ENCODE measurements around the gene FBXL7.

The FBXL7 gene

DNA sequence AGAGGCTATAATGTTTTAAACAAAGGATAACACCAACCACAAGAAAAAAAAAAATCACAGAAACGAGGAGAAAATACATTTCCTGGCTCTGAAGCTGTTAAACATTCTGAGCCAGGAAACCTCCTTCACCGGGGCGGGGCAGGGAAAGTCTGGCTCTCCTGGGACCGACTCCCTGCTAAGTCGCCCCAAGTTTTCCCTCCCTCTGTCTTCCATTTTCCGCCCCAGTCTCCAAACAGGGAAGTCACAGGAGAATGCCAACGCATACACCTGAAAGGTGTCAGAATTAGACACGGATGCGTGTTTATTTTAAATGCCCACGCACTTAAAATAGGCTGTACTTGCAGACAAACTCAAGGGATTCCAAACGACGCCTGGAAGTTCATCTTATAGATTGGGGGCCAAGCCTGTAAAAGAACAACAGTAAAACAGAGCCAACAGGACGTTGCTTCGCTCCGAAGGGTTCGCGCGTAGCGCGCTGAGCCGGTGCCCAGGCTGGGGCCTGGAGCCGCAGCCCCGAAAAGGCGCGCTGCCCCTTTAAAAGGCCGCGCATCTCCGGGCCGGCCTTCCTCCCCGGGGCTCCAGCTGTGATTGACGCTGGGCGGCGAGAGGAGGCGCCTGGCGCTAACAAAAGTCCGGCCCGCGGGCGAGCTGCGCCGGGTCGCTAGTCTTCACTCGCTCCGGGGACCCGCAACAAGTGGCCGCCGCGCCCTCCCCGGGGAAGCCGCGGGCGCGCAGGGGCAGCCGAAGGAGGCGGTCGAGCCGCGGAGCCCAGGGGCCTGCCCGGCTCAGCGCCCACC is at the start of gene FBXL7:
TSS of gene FBXL7 (plus strand) at position 653 of the 797 bp plus-strand sequence.
- DNase-seq = peak; percentile 87 to 92

DNA sequence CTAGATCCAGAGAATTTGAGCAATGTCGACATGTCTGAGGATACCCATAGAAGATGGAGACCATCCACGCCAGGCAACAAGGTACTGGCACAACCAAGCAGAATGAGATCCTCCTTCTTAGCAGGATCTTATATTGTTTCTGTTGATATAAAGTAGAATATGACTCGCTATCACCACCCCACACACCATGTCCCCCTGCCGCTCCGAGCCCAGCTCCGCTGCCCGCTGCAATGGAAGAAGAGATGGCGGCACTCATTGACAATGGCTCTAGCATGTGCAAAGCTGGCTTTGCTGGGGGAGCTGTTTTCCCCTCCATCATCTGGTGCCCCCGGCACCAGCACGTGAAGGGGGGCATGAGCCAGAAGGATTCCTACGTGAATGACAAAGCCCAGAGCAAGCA is 49.5 kb upstream of the FBXL7 start:
- DNase-seq = no peak

DNA sequence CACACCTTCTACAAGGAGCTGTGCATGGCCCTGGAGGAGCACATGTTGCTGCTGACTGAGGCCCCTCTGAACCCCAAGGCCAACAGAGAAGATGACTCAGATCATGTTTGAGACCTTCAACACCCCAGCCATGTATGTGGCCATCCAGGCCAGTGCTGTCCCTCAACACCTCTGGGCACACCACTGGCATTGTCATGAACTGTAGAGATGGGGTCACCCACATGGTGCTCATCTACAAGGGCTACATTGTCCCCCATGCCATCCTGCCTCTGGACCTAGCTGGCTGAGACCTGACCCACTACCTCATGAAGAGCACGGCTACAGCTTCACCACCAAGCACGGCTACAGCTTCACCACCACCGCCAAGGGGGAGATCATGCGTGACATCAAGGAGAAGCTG is 49.0 kb upstream of the FBXL7 start:
- no peak for DNase-seq

DNA sequence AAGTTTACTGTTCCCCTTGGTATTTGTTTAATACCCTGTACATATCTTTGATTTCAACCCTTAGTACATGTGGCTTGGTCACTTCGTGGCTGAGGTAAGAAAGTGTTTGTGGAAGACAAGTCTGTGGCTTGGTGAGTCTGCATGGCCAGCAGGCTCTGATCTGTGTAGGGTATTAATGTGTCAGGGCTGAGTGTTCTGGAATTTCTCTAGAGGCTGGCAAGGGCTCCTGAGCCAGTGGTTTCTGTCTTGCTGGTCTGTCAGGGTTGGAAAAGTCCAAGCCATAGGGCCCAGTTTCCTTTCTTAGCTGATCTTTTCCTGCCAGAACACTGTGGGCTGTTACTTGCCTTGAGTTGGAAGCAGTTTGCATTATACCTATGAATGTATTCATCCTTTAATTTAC is 48.0 kb upstream of the FBXL7 start:
- no peak for DNase-seq

DNA sequence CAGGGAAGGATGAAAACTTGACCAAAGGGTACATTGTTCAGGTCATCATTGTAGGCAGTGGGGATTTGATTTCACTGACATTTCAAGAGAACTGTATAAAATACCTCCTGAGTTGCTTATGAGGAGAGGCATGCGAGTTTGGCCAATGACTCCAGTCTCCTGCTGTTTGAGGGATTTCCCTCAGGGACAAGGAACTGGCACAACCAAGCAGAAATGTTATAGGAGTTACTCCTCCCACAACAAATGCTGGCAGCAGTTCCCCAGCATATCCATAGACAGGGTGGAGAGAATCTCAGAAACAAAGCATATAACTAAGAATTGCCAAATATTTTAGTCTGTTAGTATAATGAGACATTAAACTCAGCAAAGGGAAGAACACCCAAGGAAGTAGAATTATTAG is 47.2 kb upstream of the FBXL7 start:
- DNase-seq = no peak

DNA sequence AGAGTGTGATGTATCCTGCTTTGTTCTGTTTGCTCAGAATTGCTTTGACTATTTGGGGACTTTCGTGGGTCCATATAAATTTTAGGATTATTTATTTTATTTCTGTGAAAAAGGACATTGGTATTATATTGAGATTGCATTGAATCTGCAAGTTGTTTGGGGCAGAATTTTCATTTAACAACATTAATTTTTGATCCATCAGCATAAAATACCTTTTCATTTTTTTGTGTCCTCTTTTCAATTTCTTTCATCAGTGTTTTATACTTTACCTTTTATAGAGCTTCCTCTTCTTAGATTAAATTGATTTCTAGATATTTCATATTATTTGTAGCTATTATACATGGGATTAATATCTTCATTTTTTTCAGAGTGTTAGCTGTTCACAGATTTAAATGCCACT is 40.8 kb upstream of the FBXL7 start:
- DNase-seq = no peak

DNA sequence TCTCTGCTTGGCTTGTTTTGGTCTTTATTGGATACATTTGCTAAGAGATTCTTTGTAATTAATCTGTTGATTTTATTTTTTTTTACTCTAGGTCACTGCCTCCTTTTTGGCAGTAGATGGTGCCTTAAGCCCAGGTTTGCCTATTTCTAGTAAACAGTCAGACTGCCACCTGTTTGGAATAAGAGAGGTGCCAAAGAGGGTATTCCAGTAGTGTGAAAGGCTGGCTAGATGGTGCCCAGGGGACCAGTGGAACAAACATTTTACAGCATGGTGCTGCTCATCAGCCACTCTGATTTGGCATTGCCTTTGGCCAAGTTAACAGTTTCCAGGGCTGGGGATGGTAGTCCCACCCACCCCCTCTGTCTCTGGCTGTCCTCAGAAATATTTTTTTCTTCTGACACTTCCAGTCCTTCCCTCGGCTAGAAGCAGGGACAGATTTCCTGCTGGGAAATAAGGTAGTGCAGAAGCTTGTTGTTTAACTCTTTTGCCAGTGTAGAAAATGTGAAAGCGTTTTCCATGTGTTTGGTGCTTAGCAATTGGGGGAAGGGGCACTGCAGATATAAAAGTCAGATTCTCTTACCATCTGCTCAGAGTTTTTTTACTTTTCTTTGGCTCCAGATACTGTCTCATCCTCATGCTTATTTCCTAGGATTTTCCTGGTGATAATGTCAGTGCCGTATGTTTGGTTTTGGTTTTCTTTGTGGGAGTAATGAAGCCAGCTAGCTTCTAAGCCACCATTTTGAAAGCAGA is 36.6 kb upstream of the FBXL7 start:
- DNase-seq = peak; percentile 60 to 80

DNA sequence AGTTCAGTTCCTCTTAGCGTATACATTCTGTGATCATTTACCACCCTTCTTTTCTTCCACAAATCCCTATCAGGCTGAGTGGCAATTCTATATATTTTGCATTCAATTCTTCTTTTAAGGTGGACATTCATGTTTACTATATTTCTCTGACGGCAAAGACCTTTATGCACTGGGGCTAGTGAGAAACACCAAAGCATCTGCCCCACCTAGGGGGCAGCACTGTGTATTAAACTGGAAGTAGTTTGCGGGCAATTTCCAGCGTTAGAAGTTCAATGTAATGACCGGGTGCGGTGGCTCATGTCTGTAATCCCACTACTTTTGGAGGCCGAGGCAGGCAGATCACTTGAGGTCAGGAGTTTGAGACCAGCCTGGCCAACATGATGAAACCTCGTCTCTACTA is 27.9 kb upstream of the FBXL7 start:
- no peak for DNase-seq

DNA sequence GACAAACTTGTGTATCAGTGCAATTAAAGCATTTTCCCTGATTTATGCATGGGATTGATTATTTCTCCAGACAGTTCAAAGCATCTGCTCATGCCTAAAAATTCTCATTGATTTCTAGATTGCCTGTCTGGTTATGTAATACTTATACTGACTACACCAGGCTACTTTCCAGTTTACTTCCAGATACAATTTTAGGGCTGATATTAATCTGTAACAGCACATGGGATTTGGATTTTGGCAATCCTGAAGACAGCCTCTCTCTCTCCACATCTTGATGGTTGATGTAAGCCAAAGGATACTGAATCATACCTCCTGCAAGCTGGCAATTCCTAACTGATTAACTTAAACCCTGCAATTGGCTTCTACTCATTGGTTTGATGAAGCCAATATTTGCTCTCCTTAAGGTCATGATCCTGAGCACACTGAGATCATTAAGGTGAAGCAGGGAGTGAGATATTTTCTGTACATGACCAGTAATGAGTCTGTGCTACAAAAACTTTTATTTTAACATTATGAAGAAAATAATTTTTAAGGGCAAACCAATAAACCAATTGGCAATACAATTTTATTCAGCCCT is 25.7 kb upstream of the FBXL7 start:
- DNase-seq = no peak

DNA sequence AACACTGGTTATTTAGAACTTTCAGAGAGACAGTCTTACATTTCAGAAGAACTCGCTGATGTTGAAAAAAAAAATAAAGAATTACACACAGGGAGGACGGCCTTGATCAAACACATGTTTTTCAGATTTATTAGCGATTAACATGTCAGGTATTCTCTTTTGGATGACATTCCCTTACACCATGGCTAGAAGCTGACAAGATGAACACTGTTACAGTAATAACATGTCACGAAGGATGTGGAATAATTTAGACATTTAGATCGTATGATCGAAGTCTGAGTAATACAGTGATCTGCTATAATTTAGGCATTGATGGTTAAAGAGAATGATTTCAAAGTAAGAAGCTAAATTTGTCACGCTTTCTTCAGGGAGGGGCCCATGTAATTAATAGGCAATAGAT is 24.6 kb upstream of the FBXL7 start:
- no peak for DNase-seq

DNA sequence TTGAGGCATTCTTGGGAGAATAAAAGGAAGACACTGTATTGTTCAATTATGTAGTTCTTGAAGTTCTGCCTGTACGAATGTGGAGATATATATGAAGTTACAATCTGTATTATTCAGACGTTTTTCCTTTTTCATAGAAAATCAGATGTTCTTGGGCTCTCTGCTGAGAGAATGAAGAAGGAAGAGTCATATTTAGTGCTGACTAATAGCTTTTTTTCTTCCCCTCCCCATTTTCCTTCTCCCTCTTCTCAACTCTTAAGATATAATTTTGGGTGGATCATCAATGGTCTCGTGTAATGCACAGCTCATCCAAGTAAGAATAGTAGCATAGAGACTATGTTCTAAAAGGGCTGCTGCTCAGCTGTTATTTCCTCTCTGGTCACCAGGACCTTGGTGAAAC is 23.0 kb upstream of the FBXL7 start:
- no peak for DNase-seq

DNA sequence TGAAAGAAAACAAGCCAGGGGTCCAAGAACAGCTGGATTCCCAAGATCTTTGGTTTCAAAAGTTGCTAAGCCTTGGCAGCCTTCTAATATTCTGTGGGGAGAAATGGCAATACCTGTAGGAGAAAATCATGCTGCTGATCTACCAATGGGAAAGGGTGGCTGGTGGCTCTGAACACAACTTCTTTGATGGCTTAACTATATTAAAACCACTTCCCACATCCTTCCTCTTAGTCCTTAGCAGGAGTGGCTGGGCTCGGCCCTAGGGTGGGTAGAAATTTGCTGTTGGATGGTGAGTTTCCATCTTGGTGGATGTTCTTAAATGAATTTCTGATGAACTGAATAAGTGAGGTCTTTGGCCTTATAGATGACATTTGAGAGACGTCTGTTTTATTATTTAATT is 19.5 kb upstream of the FBXL7 start:
- DNase-seq = no peak

DNA sequence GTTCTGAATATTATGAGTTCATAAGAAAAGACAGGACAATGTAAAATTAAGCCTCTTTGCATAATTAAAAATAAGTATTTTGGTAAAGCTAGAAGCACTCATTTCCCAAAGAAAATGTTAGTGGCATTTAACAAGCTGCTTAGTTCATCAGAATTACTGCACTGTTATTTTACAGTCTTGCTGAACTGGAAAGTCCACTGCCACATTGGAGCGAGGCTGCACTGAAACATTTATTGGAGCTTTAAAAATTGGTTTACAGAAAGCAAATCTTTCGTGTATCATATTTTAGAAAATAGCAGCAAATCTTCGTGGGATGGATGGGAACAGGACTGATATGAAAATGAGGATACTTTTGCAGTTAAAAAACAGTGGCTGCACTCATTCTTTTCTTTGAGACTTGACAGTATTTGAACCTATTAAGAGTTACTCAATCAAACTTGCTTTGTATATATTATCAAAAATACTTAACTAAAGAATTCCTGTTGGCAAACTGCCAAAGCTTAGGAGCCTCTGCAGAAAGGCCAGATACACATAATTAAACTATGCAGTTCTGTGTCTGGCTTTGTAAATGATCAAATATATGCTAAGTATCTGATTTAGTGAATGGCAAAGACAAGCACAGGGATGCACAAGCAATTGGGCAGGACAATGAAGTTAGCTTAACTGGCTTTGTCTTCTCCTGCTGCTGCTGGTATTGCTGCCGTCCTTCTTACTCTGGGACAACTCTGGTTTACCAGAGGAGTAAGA is 16.5 kb upstream of the FBXL7 start:
- no peak for DNase-seq

DNA sequence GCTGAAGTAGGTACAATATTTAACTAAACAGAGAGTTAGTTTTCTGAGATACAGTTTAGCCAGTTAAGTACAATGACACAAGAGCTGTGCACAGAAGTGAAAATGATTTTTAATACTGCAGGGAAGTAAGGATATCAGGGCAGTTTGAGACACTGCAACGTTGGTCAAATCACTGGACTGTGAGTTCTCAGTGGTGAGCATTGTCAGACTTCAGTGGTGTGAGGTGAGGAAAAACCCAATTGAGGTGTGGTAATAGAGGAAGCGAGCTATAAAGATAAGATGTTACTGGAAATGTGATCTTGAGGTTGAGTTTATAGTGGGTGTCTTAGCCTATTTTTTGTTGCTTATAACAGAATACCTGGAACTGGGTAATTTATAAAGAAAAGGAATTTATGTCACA is 12.8 kb upstream of the FBXL7 start:
- no peak for DNase-seq

DNA sequence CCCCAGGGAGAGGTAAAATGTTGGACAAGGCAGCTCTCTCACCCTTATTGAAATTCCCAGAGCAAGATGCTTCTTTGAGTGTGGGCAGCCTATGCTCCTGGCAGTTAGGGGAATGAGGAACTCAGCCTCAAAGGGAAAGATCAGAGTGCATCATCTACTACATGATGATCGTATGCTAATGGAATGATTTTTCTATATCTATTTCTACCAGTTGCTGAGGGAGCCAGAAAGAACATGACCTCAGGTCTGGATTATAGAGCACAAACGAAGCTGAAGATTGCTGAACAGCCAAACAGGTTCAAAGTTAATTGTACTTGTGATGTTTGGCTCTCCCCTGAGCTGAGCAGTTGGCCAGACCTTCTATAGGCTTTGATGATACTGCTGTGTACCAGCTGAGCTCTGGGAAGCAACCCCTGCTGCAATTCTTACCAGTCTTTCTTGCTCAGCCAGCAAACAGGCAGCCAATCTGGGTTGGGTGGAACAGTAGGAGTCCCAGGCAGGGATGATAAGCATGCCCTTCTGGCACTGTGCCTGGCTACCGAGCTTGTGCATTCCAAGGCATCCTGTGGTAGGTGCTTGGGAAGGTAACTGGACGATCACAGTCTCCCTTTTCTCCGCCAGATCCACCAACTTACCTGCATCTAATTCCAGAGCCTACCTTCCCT is 10.3 kb upstream of the FBXL7 start:
- DNase-seq = no peak

DNA sequence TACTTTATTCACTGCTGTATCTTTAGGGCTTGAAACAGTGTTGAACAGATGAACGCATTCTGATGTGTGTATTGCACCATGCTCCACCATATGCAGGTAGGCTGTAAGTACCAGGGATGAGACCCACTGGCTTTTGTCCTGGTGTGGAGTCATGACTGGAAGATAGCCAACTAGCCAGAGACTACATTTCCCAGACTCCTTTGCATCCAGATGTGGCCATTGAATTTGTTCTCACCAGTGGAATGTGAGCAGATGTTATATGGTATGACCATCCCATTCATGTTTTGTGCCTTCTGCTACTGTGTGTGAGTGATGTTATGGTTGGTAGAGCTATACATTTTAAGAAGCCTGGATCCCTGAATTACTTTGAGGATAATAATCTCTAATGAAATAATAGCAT is 7.4 kb upstream of the FBXL7 start:
- no peak for DNase-seq

DNA sequence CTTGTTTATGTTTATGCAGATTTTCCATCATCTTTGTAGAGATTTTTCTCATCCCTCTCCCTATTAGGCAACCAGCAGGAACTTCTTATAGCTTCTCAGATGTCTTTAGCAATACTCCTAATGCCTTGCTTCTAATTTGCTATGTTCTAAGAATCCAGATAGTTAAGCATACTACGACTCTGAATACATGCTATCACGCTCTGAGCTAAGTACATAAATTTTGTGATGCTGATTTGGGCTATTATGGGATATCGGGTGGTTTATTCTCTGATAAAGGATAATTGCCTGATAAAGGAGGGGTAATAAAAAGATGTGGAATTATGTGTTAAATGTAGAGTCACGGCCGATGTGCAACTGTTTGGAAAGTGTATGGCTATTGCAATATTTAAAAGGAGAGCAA is 6.5 kb upstream of the FBXL7 start:
- no peak for DNase-seq

DNA sequence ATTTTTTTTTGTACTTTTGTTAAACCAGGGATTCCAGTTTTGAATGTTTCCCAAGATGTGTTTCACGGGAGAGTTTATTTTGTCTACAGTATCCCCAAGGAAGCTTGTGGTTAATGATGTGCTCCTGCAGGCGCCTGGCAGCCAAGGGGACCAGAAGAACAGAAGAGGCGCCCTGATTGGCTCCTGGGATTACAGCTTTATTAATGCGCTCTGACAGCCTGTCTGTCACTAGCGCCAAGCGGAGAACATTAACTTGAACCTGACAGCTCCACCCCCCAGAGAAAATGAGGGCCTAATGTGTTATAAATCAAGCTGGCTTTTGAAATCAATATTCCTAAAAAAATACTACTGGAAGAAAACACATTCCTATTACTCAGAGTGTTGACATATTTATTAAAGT is 5.0 kb upstream of the FBXL7 start:
- DNase-seq = peak; percentile 16 to 80

DNA sequence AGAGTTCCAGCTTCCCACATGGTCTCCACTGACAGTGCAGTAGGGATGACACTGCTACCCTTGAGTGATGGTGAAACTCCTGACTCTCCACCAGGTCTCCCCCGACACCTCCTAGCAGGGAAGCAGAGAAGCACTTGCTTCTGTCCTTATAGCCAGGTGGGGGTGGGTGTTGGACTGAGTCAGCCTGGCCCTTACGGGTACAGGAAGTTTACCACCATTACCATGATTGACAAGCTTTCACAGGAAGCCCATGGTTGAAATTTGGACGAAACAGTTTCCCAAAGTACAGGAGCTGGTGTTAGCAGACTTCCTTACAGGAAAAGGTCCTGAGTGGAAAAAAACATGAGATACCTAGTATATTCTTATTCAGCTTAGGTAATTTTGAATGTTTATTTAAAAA is 3.1 kb upstream of the FBXL7 start:
- DNase-seq = no peak

DNA sequence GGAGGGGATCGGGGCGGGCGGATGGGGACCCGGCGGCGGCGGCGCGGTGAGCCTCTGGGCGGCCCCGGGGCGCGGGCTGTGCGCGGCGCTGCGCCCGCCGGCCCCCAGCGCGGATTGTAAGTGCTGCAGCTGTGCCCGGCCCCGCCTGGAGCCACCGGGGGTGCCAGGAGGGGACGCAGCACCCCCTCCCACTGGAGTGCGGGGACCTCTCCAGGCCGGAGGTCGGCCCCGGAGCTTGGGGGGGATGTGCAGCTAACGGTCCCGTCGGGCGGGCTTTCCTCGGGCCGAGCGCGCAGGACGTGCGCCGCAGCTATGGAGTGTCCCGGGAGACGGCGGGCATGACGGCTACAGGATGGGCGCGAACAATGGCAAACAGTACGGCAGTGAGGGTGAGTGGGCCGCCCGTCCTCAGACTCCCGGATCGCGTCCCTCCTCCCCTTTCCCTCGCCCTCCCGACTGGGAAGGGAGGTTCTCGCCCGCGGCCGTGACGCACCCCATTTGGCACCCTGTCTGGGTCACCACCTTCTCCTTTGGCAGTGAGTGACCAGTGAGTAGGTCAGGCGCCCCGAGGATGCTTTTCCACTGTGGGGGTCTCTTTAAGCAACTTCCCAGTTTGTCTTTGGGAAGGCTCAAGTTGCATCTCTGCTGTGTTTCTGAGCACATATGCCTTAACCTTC is 483 bp downstream of the FBXL7 start:
- peak; percentile 83 to 85 for DNase-seq

DNA sequence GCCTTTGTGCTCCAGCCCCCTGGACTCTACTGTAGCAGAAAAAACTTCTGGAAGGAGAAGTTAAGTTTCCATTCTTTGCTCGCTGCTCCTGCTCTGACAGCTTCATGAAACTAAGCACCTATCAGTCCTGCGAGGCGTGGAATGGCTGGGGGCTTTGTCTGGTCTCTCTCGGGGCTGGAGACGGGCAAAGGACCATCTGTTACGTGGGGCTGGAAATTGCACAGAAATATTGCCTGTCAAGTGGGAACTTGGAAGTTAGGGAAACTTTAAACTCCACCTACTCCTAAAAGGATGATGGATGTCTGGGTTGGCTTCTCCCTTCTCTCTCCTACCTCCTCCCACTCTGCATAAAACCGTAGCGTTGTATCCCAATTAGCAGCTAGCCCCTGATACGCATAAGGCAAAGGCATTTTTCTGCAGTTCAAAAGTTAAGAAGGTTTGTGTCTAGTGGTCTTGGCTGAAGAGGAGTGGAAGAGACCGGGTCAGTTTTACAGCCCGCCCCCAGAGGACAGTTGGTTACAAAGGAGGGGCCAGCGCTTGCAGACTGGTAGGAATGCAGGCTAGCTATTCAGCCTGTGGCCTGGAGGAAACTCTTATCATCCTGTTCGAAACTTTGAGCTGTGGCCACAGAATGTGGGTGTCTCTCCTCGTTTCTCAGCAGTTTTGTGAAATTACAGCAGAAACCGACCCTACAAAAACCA is 1.3 kb downstream of the FBXL7 start:
- peak; percentile 78 to 81 for DNase-seq

DNA sequence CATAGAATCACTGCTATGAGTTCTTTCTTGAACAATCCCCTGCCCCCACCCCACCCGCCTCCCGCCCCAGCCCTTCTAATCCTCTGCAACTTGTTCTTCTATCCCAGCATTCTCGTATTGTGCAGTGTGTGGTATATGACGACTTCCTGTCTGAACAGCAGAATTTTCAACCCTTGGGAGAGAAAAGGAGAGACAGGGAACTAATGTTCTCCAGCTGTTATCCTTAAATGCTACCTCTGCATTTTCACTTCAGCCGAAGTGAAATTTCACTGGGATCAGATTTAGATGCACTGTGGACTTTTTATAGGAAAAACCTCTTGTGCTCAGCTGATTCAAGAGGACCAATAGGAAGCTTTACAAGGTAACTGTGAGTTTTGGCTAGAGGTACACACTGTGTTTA is 2.2 kb downstream of the FBXL7 start:
- peak; percentile 14 to 41 for DNase-seq
